ENCODE measurements around the gene ADCY5. TPM values are rescaled to one million over a fixed set of nuclear protein-coding genes. Genes with fewer than 3 reads are reported as not detected.

ADCY5 gene
- total RNA-seq, 1 donor from 2014 or later = 0.67 TPM

DNA sequence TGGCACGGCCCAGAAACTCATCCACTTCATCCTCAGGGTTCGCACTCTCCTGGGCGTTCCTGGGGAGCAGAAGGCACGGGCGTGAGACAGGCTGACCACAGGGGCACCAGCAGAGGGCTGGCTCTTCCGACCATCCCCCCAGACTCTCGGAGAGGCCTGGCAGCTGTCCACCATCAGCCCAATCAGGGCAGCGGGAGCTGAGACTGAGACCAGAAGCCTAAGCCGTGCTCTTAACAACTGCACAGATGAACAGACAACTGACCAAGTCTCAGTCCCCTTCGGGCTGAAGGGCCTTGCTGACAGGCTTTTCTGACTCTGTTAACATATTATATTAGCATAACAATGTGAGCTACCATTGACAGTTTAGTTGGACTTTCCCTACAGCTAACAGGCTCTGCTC, 129.1 kb downstream of the ADCY5 start:
- Histone ChIP-seq H3K27me3 (ENCODE audit: control insufficient read depth, insufficient read depth, low read length) (peaks cover 41% of the 10 kb centered on the region), H3K36me3 (ENCODE audit: control insufficient read depth, insufficient read depth, low read length) (no peaks in the 10 kb centered on the region), H3K4me3 (ENCODE audit: low read depth, low read length) (no peak overlapping the region)
- TF ChIP-seq, protein P1, sequence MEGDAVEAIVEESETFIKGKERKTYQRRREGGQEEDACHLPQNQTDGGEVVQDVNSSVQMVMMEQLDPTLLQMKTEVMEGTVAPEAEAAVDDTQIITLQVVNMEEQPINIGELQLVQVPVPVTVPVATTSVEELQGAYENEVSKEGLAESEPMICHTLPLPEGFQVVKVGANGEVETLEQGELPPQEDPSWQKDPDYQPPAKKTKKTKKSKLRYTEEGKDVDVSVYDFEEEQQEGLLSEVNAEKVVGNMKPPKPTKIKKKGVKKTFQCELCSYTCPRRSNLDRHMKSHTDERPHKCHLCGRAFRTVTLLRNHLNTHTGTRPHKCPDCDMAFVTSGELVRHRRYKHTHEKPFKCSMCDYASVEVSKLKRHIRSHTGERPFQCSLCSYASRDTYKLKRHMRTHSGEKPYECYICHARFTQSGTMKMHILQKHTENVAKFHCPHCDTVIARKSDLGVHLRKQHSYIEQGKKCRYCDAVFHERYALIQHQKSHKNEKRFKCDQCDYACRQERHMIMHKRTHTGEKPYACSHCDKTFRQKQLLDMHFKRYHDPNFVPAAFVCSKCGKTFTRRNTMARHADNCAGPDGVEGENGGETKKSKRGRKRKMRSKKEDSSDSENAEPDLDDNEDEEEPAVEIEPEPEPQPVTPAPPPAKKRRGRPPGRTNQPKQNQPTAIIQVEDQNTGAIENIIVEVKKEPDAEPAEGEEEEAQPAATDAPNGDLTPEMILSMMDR (IDR thresholded peaks at IDR 0.05; ENCODE audit: insufficient read depth, low read length, poor library complexity, severe bottlenecking) = no peak
- no peak for DNase-seq (ENCODE audit: low read depth)

DNA sequence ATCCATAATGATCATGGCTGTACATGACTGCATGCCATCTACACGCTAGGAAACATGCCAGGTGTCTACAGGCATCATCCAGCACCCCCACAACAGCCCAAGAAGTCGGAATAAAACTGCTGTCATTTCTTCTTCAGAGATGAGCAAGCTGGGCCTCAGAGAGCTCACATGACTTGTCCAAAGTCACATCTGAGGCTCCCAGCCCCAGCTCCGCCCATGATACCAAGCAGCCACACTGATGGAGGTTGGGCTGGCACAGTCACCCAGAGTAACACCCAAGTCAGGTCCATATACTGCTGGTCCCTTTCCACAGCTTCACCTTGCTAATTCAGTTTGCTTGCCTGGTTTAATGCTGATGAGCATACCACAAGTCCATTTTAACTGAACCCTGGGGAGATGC, 130.5 kb downstream of the ADCY5 start:
- no peak for DNase-seq (ENCODE audit: low read depth)
- no peak overlapping the region for H3K4me3 ChIP-seq (ENCODE audit: low read depth, low read length)
- peaks cover 45% of the 10 kb centered on the region for H3K27me3 ChIP-seq (ENCODE audit: control insufficient read depth, insufficient read depth, low read length)
- H3K36me3 ChIP-seq (ENCODE audit: control insufficient read depth, insufficient read depth, low read length) = no peaks in the 10 kb centered on the region
- TF ChIP-seq, protein P1 (IDR thresholded peaks at IDR 0.05; ENCODE audit: insufficient read depth, low read length, poor library complexity, severe bottlenecking) = no peak

DNA sequence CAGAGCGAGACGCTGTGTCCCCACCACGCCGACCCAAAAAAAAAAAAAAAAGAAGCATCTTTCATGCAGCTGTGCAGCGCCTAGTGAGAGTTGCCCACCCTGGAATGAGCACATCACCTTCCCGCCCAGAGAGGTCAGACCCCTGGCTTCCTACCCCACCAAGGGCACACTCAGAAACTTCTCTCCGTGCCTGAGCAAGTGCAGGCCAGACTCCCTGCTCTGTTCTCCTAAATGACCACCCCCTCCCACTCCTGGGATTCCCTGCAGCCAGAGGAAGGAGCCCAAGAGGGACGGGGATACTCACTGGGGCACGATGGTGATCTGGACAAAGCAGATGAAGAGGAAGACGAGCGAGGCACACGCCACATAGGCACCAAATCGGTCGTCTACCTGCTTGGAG, 131.2 kb downstream of the ADCY5 start:
- no peak overlapping the region for H3K4me3 ChIP-seq (ENCODE audit: low read depth, low read length)
- peaks cover 45% of the 10 kb centered on the region for H3K27me3 ChIP-seq (ENCODE audit: control insufficient read depth, insufficient read depth, low read length)
- DNase-seq (ENCODE audit: low read depth) = no peak
- no peaks in the 10 kb centered on the region for H3K36me3 ChIP-seq (ENCODE audit: control insufficient read depth, insufficient read depth, low read length)
- TF ChIP-seq, protein P1 (IDR thresholded peaks at IDR 0.05; ENCODE audit: insufficient read depth, low read length, poor library complexity, severe bottlenecking) = no peak

GRCh38 chr3:123315271-123315595, 133.7 kb downstream of the ADCY5 start:
- Histone ChIP-seq H3K27me3 (ENCODE audit: control insufficient read depth, insufficient read depth, low read length) (peaks cover 30% of the 10 kb centered on the region), H3K36me3 (ENCODE audit: control insufficient read depth, insufficient read depth, low read length) (no peaks in the 10 kb centered on the region), H3K4me3 (ENCODE audit: low read depth, low read length) (no peak overlapping the region)
- TF ChIP-seq, protein P1 (IDR thresholded peaks at IDR 0.05; ENCODE audit: insufficient read depth, low read length, poor library complexity, severe bottlenecking) = no peak
- DNase-seq (ENCODE audit: low read depth) = no peak

GRCh38 chr3:123314359-123315270, 134.3 kb downstream of the ADCY5 start:
- TF ChIP-seq, protein P1 (IDR thresholded peaks at IDR 0.05; ENCODE audit: insufficient read depth, low read length, poor library complexity, severe bottlenecking) = no peak
- Histone ChIP-seq H3K27me3 (ENCODE audit: control insufficient read depth, insufficient read depth, low read length) (peaks cover 27% of the 10 kb centered on the region), H3K4me3 (ENCODE audit: low read depth, low read length) (no peak overlapping the region), H3K36me3 (ENCODE audit: control insufficient read depth, insufficient read depth, low read length) (no peaks in the 10 kb centered on the region)
- no peak for DNase-seq (ENCODE audit: low read depth)

- Histone ChIP-seq H3K4me3 (ENCODE audit: low read depth, low read length) (no peak overlapping the region), H3K27me3 (ENCODE audit: control insufficient read depth, insufficient read depth, low read length) (peaks cover 23% of the 10 kb centered on the region), H3K36me3 (ENCODE audit: control insufficient read depth, insufficient read depth, low read length) (no peaks in the 10 kb centered on the region)
- no peak for DNase-seq (ENCODE audit: low read depth)
- TF ChIP-seq, protein P1 (IDR thresholded peaks at IDR 0.05; ENCODE audit: insufficient read depth, low read length, poor library complexity, severe bottlenecking) = no peak
These were observed 135.0 kb downstream of the ADCY5 start for GRCh38 chr3:123313889-123314288.

Data from kidney epithelial cell (primary cell).